ENCODE measurements around the gene HMGA1. TPM values are rescaled to one million over a fixed set of nuclear protein-coding genes. Genes with fewer than 3 reads are reported as not detected.

The HMGA1 gene
- total RNA-seq, 1 experiment from 2014 or later: 154 TPM

- H3K4me3 Mint-ChIP-seq (ENCODE audit: unreplicated experiment): no peak overlapping the region
- no TSS peak for BruUV-seq (replicated peaks)
- intact Hi-C loops (cut with micrococcal nuclease): no loop called here
- H3K27ac Mint-ChIP-seq (ENCODE audit: low read depth, unreplicated experiment): no peak overlapping the region
- no peaks in the 10 kb centered on the region for H3K9me3 Mint-ChIP-seq (ENCODE audit: unreplicated experiment)
- H3K27me3 Mint-ChIP-seq (ENCODE audit: insufficient read depth, unreplicated experiment): no peaks in the 10 kb centered on the region
- peaks cover 28% of the 10 kb centered on the region for H3K36me3 Mint-ChIP-seq (ENCODE audit: insufficient read depth, unreplicated experiment)
- ChIA-PET POLR2A (no interaction called here), CTCF (no interaction called here)
- no peak for DNase-seq (ENCODE audit: unreplicated experiment)
- H3K4me1 Mint-ChIP-seq (ENCODE audit: insufficient read depth, unreplicated experiment): peaks cover 5% of the 10 kb centered on the region
- TF ChIP-seq, protein P1, sequence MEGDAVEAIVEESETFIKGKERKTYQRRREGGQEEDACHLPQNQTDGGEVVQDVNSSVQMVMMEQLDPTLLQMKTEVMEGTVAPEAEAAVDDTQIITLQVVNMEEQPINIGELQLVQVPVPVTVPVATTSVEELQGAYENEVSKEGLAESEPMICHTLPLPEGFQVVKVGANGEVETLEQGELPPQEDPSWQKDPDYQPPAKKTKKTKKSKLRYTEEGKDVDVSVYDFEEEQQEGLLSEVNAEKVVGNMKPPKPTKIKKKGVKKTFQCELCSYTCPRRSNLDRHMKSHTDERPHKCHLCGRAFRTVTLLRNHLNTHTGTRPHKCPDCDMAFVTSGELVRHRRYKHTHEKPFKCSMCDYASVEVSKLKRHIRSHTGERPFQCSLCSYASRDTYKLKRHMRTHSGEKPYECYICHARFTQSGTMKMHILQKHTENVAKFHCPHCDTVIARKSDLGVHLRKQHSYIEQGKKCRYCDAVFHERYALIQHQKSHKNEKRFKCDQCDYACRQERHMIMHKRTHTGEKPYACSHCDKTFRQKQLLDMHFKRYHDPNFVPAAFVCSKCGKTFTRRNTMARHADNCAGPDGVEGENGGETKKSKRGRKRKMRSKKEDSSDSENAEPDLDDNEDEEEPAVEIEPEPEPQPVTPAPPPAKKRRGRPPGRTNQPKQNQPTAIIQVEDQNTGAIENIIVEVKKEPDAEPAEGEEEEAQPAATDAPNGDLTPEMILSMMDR (IDR thresholded peaks at IDR 0.05; ENCODE audit: unreplicated experiment): no peak
Measured at GRCh38 chr6:34276191-34276590, 39.5 kb downstream of the HMGA1 start.

DNA sequence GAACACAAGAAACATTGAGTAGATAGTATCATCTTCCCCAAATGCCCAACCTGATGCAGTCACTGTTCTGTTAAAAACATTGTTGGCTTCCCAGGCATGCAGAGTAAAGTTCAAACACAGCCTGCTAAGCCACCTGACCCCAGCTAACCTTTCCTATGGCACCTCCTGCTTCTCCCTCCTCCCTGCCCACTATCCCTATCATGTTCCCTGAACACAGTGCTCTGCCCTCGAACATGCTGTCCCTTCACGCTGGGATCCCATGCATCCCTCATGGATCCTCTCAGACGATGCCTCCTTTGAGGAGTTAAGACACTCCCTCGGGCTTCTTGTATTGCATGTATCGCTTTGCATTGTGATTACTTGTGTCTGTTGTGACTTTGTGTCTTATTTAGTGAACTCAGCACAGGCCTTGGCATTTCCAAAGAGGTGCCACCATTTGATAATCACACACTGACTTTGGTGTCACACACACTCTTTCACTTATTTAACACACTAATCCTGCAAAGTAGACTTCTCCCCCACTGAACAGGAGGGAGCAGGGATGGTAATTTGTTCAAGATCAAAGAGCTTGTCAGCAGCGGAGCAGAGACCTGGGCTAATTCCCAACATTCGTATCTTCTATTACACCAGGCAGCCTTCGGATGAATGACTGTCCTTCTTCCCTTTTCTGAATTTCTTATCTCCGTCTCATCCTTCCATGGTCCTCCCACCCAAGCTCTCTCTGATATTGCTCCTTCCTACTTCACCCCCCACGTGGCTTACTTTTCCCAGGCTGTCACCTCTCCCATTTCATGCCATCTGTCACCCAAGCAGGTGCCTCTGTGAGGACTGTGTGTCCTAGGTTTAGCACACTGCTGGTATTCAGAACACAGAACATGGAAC, 40.4 kb downstream of the HMGA1 start:
- ChIA-PET POLR2A (interaction anchor here (0.8 kb wide), 1 partner anchor 28 kb away, joined by 3 read pairs; the partner anchor contains the start of gene SMIM29), CTCF (interaction anchor here (0.7 to 1.3 kb wide), 2 partner anchors 25 to 138 kb away, joined by 3 to 5 read pairs; no protein-coding TSS in a partner anchor)
- peaks cover 28% of the 10 kb centered on the region for H3K36me3 Mint-ChIP-seq (ENCODE audit: insufficient read depth, unreplicated experiment)
- intact Hi-C loops (cut with micrococcal nuclease): no loop called here
- H3K4me1 Mint-ChIP-seq (ENCODE audit: insufficient read depth, unreplicated experiment): peaks cover 5% of the 10 kb centered on the region
- H3K27me3 Mint-ChIP-seq (ENCODE audit: insufficient read depth, unreplicated experiment): no peaks in the 10 kb centered on the region
- no peak overlapping the region for H3K4me3 Mint-ChIP-seq (ENCODE audit: unreplicated experiment)
- BruUV-seq (replicated peaks): no TSS peak
- H3K27ac Mint-ChIP-seq (ENCODE audit: low read depth, unreplicated experiment): no peak overlapping the region
- DNase-seq (ENCODE audit: unreplicated experiment): no peak
- no peaks in the 10 kb centered on the region for H3K9me3 Mint-ChIP-seq (ENCODE audit: unreplicated experiment)
- TF ChIP-seq, protein P1 (IDR thresholded peaks at IDR 0.05; ENCODE audit: unreplicated experiment): no peak

GRCh38 chr6:34277763-34278112, 41.1 kb downstream of the HMGA1 start:
- Mint-ChIP-seq H3K27ac (ENCODE audit: low read depth, unreplicated experiment) (no peak overlapping the region), H3K9me3 (ENCODE audit: unreplicated experiment) (no peaks in the 10 kb centered on the region), H3K27me3 (ENCODE audit: insufficient read depth, unreplicated experiment) (no peaks in the 10 kb centered on the region), H3K4me1 (ENCODE audit: insufficient read depth, unreplicated experiment) (peaks cover 5% of the 10 kb centered on the region), H3K36me3 (ENCODE audit: insufficient read depth, unreplicated experiment) (peaks cover 28% of the 10 kb centered on the region), H3K4me3 (ENCODE audit: unreplicated experiment) (no peak overlapping the region)
- ChIA-PET POLR2A (interaction anchor here (0.8 kb wide), 1 partner anchor 29 kb away, joined by 3 read pairs; the partner anchor contains the start of gene SMIM29), CTCF (interaction anchor here (0.5 to 1.3 kb wide), 3 partner anchors 25 to 530 kb away, joined by 3 to 5 read pairs (median 3); no protein-coding TSS in a partner anchor)
- no TSS peak for BruUV-seq (replicated peaks)
- DNase-seq (ENCODE audit: unreplicated experiment): no peak
- intact Hi-C loops (cut with micrococcal nuclease): no loop called here
- TF ChIP-seq, protein P1 (IDR thresholded peaks at IDR 0.05; ENCODE audit: unreplicated experiment): no peak

DNA sequence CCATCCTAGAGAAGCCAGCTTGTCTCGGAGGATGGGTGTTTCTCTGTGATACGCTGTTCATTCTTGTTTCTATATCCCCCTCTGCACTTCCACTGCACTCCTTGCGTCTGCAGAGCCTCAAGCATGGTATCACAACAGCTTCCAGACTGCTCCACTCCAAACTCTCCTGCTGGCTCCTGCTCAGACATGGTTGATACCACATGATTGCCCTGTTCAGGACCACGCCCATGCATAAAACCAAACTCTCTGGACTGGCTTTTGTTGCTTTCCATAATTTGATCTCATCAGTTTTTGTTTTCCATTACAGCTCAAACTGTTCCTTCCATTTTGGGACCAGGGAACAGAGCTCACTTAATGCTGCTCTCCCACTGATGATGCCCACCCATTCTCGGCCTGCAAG, 42.2 kb downstream of the HMGA1 start:
- Mint-ChIP-seq H3K4me1 (ENCODE audit: insufficient read depth, unreplicated experiment) (peaks cover 5% of the 10 kb centered on the region), H3K27ac (ENCODE audit: low read depth, unreplicated experiment) (no peak overlapping the region), H3K36me3 (ENCODE audit: insufficient read depth, unreplicated experiment) (peaks cover 30% of the 10 kb centered on the region), H3K4me3 (ENCODE audit: unreplicated experiment) (no peak overlapping the region), H3K9me3 (ENCODE audit: unreplicated experiment) (no peaks in the 10 kb centered on the region), H3K27me3 (ENCODE audit: insufficient read depth, unreplicated experiment) (no peaks in the 10 kb centered on the region)
- TF ChIP-seq, protein P1 (IDR thresholded peaks at IDR 0.05; ENCODE audit: unreplicated experiment): no peak
- no TSS peak for BruUV-seq (replicated peaks)
- intact Hi-C loops (cut with micrococcal nuclease): no loop called here
- CTCF ChIA-PET: interaction anchor here (0.5 kb wide), 1 partner anchor 124 kb away, joined by 3 read pairs; no protein-coding TSS in a partner anchor
- no peak for DNase-seq (ENCODE audit: unreplicated experiment)
- POLR2A ChIA-PET: interaction anchor here (1.0 kb wide), 1 partner anchor 29 kb away, joined by 3 read pairs; no protein-coding TSS in a partner anchor
